ENCODE data around the gene TRIM6. TPM values are rescaled to one million over a fixed set of nuclear protein-coding genes. Genes with fewer than 3 reads are reported as not detected.

The TRIM6 gene
- total and polyA plus RNA-seq, 8 donors = 0.87 to 10.3 (median 1.8) TPM; not detected in 2

- Histone ChIP-seq H3K27ac (peak overlapping the region in 2 of 5 donors; percentile 20 to 44), H3K9me3 (no peaks in the 10 kb centered on the region), H3K4me3 (no peak overlapping the region), H3K4me1 (peaks cover 12 to 35% (median 27%) of the 10 kb centered on the region in 4 donors), H3K27me3 (no peaks in the 10 kb centered on the region), H3K36me3 (no peaks in the 10 kb centered on the region)
- 27 to 47% (median 40%) methylated on average over 3 of the region's 3 CpGs for WGBS, 5 donors
- TF ChIP-seq POLR2AphosphoS5 (IDR thresholded peaks at IDR 0.05) = peak in 1 of 3 donors; percentile 41
- no peak for TF ChIP-seq POLR2A (IDR thresholded peaks at IDR 0.05)
- peak in 1 of 2 donors; percentile 38 for DNase-seq
- intact Hi-C loops (cut with DNase I; ENCODE audit: low total_unique reads) = no loop called here
These were observed 24.4 kb downstream of the TRIM6 start for GRCh38 chr11:5620651-5621521.

- no peaks in the 10 kb centered on the region for H3K36me3 ChIP-seq
- peaks cover 14 to 40% (median 30%) of the 10 kb centered on the region in 4 donors for H3K4me1 ChIP-seq
- no peak for TF ChIP-seq POLR2AphosphoS5 (IDR thresholded peaks at IDR 0.05)
- no peak for TF ChIP-seq EP300 (IDR thresholded peaks at IDR 0.05)
- TF ChIP-seq CTCF (IDR thresholded peaks at IDR 0.05) = no peak
- no peak for TF ChIP-seq POLR2A (IDR thresholded peaks at IDR 0.05)
- H3K4me3 ChIP-seq = no peak overlapping the region
- H3K27me3 ChIP-seq = no peaks in the 10 kb centered on the region
- peak overlapping the region in 1 of 5 donors; percentile 44 for H3K27ac ChIP-seq
- no peak for DNase-seq
- intact Hi-C loops (cut with DNase I; ENCODE audit: low total_unique reads) = no loop called here
- no peaks in the 10 kb centered on the region for H3K9me3 ChIP-seq
These were observed 25.1 kb downstream of the TRIM6 start for GRCh38 chr11:5621580-5621979.

GRCh38 chr11:5622802-5623201 is 26.4 kb downstream of the TRIM6 start:
- intact Hi-C loops (cut with DNase I; ENCODE audit: low total_unique reads) = no loop called here
- Histone ChIP-seq H3K27me3 (no peaks in the 10 kb centered on the region), H3K4me1 (peaks cover 14 to 40% (median 30%) of the 10 kb centered on the region in 4 donors), H3K4me3 (no peak overlapping the region), H3K9me3 (no peaks in the 10 kb centered on the region), H3K36me3 (no peaks in the 10 kb centered on the region), H3K27ac (no peak overlapping the region)
- TF ChIP-seq POLR2AphosphoS5 (IDR thresholded peaks at IDR 0.05) (no peak), EP300 (IDR thresholded peaks at IDR 0.05) (no peak), CTCF (IDR thresholded peaks at IDR 0.05) (no peak), POLR2A (IDR thresholded peaks at IDR 0.05) (no peak)
- no peak for DNase-seq
- 89 to 95% (median 93%) methylated on average over 3 of the region's 3 CpGs for WGBS, 5 donors

- Histone ChIP-seq H3K9me3 (no peaks in the 10 kb centered on the region), H3K27me3 (no peaks in the 10 kb centered on the region), H3K27ac (peak within 1 kb of the TSS; percentile 63 to 85 (median 80)), H3K36me3 (no peaks in the 10 kb centered on the region), H3K4me3 (peak within 1 kb of the TSS; percentile 50 to 54 (median 53)), H3K4me1 (peaks cover 14 to 40% (median 30%) of the 10 kb centered on the region in 4 donors)
- TF ChIP-seq POLR2AphosphoS5 (IDR thresholded peaks at IDR 0.05) (peak; percentile 37 to 66 (median 62)), CTCF (IDR thresholded peaks at IDR 0.05) (no peak), EP300 (IDR thresholded peaks at IDR 0.05) (no peak)
- intact Hi-C loops (cut with DNase I; ENCODE audit: low total_unique reads) = no loop called here
- peak; percentile 56 to 90 for DNase-seq
- WGBS, 5 donors = 11 to 15% (median 13%) methylated on average over 7 of the region's 7 CpGs
These were observed 28.2 kb downstream of the TRIM6 start, which contains the start of gene TRIM34 for GRCh38 chr11:5624489-5625279. Gene TRIM34 (plus strand): TSS chr11:5625001. CDS start chr11:5632332, 7,331 bp downstream.

All from stomach (tissue), 9 donors.